Liver (tissue), 9 donors: ENCODE results near the gene PSMB7. TPM values are rescaled to one million over a fixed set of nuclear protein-coding genes. Genes with fewer than 3 reads are reported as not detected.

Experiments
- DNase-seq: peaks from one replicate; pipeline ENCODE4 v3.0.0-alpha.2; 2017; ENCODE audit warnings: low spot score
- H3K27ac ChIP-seq, 2 donors: one replicate each; pipeline ENCODE4 v1.7.0; 2013; ENCODE audit warnings: inconsistent platforms in 2 of 2, low read length in 2 of 2, control low read depth in 1 of 2, low read depth in 1 of 2, mild to moderate bottlenecking in 1 of 2
- H3K27me3 ChIP-seq, 4 donors: one replicate each; pipeline versions ENCODE4 v1.6.1 to v1.7.0; 2013; ENCODE audit warnings: low read length in 3 of 4, inconsistent platforms in 1 of 4, mild to moderate bottlenecking in 1 of 4, moderate library complexity in 1 of 4; ENCODE audit not compliant: control insufficient read depth in 4 of 4, insufficient read depth in 4 of 4
- H3K36me3 ChIP-seq, 4 donors: one replicate each; pipeline versions ENCODE4 v1.6.1 to v1.7.0; 2013; ENCODE audit warnings: low read length in 3 of 4, mild to moderate bottlenecking in 3 of 4, low read depth in 1 of 4, moderate library complexity in 1 of 4; ENCODE audit not compliant: control insufficient read depth in 4 of 4, insufficient read depth in 3 of 4
- H3K4me1 ChIP-seq, 4 donors: one replicate each; pipeline versions ENCODE4 v1.6.1 to v1.7.0; 2013; ENCODE audit warnings: low read length in 3 of 4, mild to moderate bottlenecking in 3 of 4, moderate library complexity in 1 of 4; ENCODE audit not compliant: control insufficient read depth in 4 of 4, insufficient read depth in 4 of 4
- H3K4me3 ChIP-seq, 3 donors: one replicate each; pipeline versions ENCODE4 v1.6.1 to v1.7.0; 2013; ENCODE audit warnings: low read length in 3 of 3, control low read depth in 1 of 3, low read depth in 1 of 3, mild to moderate bottlenecking in 1 of 3
- H3K9ac ChIP-seq, 2 donors: one replicate each; pipeline ENCODE4 v1.7.0; 2013; ENCODE audit warnings: low read length in 2 of 2, mild to moderate bottlenecking in 2 of 2, moderate library complexity in 2 of 2, control low read depth in 1 of 2, low read depth in 1 of 2
- H3K9me3 ChIP-seq, 4 donors: one replicate each; pipeline versions ENCODE4 v1.6.1 to v1.7.0; 2013; ENCODE audit warnings: low read length in 3 of 4; ENCODE audit not compliant: control insufficient read depth in 4 of 4
- EGR1 ChIP-seq, 2 donors: IDR thresholded peaks; 2 replicates each; pipeline ENCODE4 v1.6.1; 2016 to 2018; ENCODE audit warnings: antibody characterized with exemption in 2 of 2, low read depth in 2 of 2
- FOXA1 ChIP-seq: IDR thresholded peaks from 2 replicates; pipeline ENCODE4 v1.6.1; 2016; ENCODE audit warnings: antibody characterized with exemption
- FOXA2 ChIP-seq: IDR thresholded peaks from 2 replicates; pipeline ENCODE4 v1.6.1; 2016; ENCODE audit warnings: antibody characterized with exemption
- GABPA ChIP-seq, 2 donors: IDR thresholded peaks in 1 of 2; conservative IDR thresholded peaks in 1 of 2; 2 replicates each; pipeline ENCODE4 v1.6.1; 2016; ENCODE audit warnings: antibody characterized with exemption in 2 of 2, mild to moderate bottlenecking in 1 of 2, moderate library complexity in 1 of 2
- HNF4A ChIP-seq, 2 donors: conservative IDR thresholded peaks; 2 replicates each; pipeline ENCODE4 v1.6.1; 2016; ENCODE audit warnings: antibody characterized with exemption in 2 of 2, mild to moderate bottlenecking in 2 of 2
- JUND ChIP-seq, 2 donors: IDR thresholded peaks; 2 replicates each; pipeline ENCODE4 v1.6.1; 2016; ENCODE audit warnings: antibody characterized with exemption in 2 of 2
- NR2F2 ChIP-seq: IDR thresholded peaks from 2 replicates; pipeline ENCODE4 v1.6.1; 2016; ENCODE audit warnings: antibody characterized with exemption
- RAD21 ChIP-seq, 2 donors: IDR thresholded peaks; 2 replicates each; pipeline ENCODE4 v1.6.1; 2016; ENCODE audit warnings: antibody characterized with exemption in 2 of 2, mild to moderate bottlenecking in 2 of 2
- RXRA ChIP-seq, 2 donors: IDR thresholded peaks; 2 replicates each; pipeline ENCODE4 v1.6.1; 2017 to 2018; ENCODE audit warnings: antibody characterized with exemption in 2 of 2, mild to moderate bottlenecking in 1 of 2
- TAF1 ChIP-seq: conservative IDR thresholded peaks from 2 replicates; pipeline ENCODE4 v1.6.1; 2016; ENCODE audit warnings: antibody characterized with exemption, mild to moderate bottlenecking
- YY1 ChIP-seq: IDR thresholded peaks from 2 replicates; pipeline ENCODE4 v1.6.1; 2016; ENCODE audit warnings: antibody characterized with exemption, mild to moderate bottlenecking
- ZBTB33 ChIP-seq: IDR thresholded peaks from 2 replicates; pipeline ENCODE4 v1.6.1; 2016; ENCODE audit warnings: antibody characterized with exemption
- WGBS: extraction: QIAGEN DNeasy Blood & Tissue Kit; methylation state at CpG from one replicate; pipeline ENCODE4 v1.1.7; 2013; 5-methylcytosine and 5-hydroxymethylcytosine counted together
- polyA plus RNA-seq, 2 donors: library from polyadenylated mRNA; stranded (reverse) in 1 of 2; unstranded in 1 of 2; fragments of 200-250 nt in 1 of 2; fragments of >200 nt in 1 of 2; fragmentation: Nextera tagmentation in 1 of 2; extraction: Ambion mirVana in 1 of 2; gene quantifications; one replicate each; pipeline versions ENCODE4 v1.2.1 to v1.2.3, GENCODE V29; 2013 to 2015
- total RNA-seq, 2 donors: library from RNA; depleted of rRNA; stranded (reverse); fragments of >200 nt; gene quantifications; one replicate each; pipeline ENCODE4 v1.2.3, GENCODE V29; 2014
- TF ChIP-seq, protein P1 (sequence below): IDR thresholded peaks from 2 replicates; pipeline ENCODE4 v1.6.1; 2016; ENCODE audit warnings: antibody characterized with exemption, mild to moderate bottlenecking
- TF ChIP-seq, protein P2 (sequence below): IDR thresholded peaks from 2 replicates; pipeline ENCODE4 v1.6.1; 2016; ENCODE audit warnings: antibody characterized with exemption
- donor health status: healthy.
- donor health status: healthy.
- donor health status: healthy.
- donor health status: healthy.
- donor health status: healthy.

Gene PSMB7
- total and polyA plus RNA-seq, 4 donors: 90.9 to 183 (median 134) TPM

DNA sequence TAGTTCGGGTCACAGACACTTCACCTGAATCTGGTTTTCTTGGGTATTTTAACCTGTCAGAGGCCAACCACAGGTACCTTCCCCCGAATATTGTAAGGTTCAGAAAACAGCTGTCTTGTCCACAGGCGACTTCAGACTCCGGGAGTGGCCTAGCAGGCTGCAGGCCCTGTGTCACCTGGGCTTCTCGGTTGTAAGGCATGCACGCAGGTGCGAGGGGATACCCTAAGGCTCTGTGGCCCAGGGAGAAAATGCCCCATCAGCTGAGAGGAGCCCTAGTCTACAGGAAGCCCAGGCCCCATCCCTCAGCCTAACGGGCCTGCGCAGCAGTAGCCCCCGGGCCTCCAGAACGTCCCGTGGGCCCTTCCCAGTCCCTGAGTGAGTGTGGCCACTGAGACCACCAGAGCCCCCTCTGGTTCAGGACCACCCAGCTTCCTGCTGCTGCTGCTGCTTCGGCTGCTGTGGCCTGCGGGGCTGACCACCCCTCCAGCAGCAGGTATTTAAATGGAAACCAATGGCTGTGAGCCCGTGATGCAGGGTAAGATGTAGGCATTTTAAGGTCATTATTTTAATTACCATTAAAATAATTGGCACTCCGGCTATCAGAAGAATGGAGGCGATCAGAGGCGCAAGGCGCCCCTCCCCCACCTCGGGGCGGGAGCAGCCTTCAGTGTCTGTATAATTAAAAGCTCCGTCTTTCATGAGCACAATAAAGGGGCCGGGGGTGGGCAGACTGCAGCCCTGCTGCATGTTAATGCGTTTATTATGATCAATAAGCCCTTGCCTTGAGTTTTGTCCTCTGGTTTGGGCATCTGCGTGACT, 65.4 kb downstream of the PSMB7 start:
- Histone ChIP-seq H3K27me3 (no peaks in the 10 kb centered on the region), H3K27ac (peak overlapping the region in 1 of 2 donors; percentile 4), H3K4me3 (no peak overlapping the region), H3K9me3 (no peaks in the 10 kb centered on the region), H3K9ac (no peak overlapping the region), H3K4me1 (peaks cover 0 to 17% (median 13%) of the 10 kb centered on the region in 4 donors), H3K36me3 (peaks cover 4 to 82% (median 45%) of the 10 kb centered on the region in 4 donors)
- TF ChIP-seq RXRA (IDR thresholded peaks at IDR 0.05) (no peak), NR2F2 (no peak), FOXA1 (no peak), ZBTB33 (no peak), FOXA2 (no peak), EGR1 (IDR thresholded peaks at IDR 0.05; ENCODE audit: low read depth in 2 of 2) (no peak), TAF1 (no peak), JUND (IDR thresholded peaks at IDR 0.05) (no peak), RAD21 (IDR thresholded peaks at IDR 0.05) (no peak)
- TF ChIP-seq, protein P1, sequence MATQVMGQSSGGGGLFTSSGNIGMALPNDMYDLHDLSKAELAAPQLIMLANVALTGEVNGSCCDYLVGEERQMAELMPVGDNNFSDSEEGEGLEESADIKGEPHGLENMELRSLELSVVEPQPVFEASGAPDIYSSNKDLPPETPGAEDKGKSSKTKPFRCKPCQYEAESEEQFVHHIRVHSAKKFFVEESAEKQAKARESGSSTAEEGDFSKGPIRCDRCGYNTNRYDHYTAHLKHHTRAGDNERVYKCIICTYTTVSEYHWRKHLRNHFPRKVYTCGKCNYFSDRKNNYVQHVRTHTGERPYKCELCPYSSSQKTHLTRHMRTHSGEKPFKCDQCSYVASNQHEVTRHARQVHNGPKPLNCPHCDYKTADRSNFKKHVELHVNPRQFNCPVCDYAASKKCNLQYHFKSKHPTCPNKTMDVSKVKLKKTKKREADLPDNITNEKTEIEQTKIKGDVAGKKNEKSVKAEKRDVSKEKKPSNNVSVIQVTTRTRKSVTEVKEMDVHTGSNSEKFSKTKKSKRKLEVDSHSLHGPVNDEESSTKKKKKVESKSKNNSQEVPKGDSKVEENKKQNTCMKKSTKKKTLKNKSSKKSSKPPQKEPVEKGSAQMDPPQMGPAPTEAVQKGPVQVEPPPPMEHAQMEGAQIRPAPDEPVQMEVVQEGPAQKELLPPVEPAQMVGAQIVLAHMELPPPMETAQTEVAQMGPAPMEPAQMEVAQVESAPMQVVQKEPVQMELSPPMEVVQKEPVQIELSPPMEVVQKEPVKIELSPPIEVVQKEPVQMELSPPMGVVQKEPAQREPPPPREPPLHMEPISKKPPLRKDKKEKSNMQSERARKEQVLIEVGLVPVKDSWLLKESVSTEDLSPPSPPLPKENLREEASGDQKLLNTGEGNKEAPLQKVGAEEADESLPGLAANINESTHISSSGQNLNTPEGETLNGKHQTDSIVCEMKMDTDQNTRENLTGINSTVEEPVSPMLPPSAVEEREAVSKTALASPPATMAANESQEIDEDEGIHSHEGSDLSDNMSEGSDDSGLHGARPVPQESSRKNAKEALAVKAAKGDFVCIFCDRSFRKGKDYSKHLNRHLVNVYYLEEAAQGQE: no peak
- 93% methylated on average over 25 of the region's 25 CpGs for WGBS
- no peak for DNase-seq

DNA sequence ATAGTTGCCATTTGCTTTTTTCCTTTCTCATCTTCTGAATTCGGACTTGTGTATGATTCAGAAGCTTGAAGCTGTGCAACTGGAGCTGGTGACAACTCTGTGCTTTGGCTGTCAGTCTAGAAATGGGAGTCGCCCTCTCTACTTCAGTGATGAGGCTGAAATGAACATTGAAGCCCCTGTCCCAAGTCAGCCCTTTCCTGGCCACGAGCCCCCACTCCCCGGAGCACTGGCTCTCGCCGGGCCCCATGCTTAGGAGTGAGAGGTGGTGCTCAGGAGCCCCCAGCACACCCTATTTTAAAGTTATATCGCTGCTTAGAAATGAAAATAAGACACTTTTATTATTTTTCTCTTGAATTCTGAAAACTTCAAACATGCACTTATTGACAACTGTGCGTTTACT, 66.0 kb downstream of the PSMB7 start:
- Histone ChIP-seq H3K9me3 (no peaks in the 10 kb centered on the region), H3K4me3 (no peak overlapping the region), H3K27ac (no peak overlapping the region), H3K27me3 (no peaks in the 10 kb centered on the region), H3K36me3 (peaks cover 6 to 83% (median 43%) of the 10 kb centered on the region in 4 donors), H3K9ac (no peak overlapping the region), H3K4me1 (peaks cover 0 to 17% (median 13%) of the 10 kb centered on the region in 4 donors)
- WGBS: 98% methylated on average over 8 of the region's 8 CpGs
- no peak for TF ChIP-seq ZBTB33
- TF ChIP-seq FOXA2: no peak
- TF ChIP-seq RXRA (IDR thresholded peaks at IDR 0.05): no peak
- no peak for TF ChIP-seq GABPA (IDR thresholded peaks at IDR 0.05 in 1 of 2, conservative IDR thresholded peaks at IDR 0.05 in 1 of 2)
- TF ChIP-seq YY1: no peak
- no peak for TF ChIP-seq JUND (IDR thresholded peaks at IDR 0.05)
- no peak for TF ChIP-seq TAF1
- TF ChIP-seq, protein P1: no peak
- TF ChIP-seq FOXA1: no peak
- TF ChIP-seq, protein P2, sequence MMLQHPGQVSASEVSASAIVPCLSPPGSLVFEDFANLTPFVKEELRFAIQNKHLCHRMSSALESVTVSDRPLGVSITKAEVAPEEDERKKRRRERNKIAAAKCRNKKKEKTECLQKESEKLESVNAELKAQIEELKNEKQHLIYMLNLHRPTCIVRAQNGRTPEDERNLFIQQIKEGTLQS: no peak
- TF ChIP-seq HNF4A (conservative IDR thresholded peaks at IDR 0.05): no peak
- DNase-seq: no peak
